ENCODE measurements around the gene EGF.
"Not testable (repeated sequence)": the region's sequence is repeated elsewhere in the genome, so short reads cannot be mapped to it uniquely, and the experiment has no call there.

The EGF gene

DNA sequence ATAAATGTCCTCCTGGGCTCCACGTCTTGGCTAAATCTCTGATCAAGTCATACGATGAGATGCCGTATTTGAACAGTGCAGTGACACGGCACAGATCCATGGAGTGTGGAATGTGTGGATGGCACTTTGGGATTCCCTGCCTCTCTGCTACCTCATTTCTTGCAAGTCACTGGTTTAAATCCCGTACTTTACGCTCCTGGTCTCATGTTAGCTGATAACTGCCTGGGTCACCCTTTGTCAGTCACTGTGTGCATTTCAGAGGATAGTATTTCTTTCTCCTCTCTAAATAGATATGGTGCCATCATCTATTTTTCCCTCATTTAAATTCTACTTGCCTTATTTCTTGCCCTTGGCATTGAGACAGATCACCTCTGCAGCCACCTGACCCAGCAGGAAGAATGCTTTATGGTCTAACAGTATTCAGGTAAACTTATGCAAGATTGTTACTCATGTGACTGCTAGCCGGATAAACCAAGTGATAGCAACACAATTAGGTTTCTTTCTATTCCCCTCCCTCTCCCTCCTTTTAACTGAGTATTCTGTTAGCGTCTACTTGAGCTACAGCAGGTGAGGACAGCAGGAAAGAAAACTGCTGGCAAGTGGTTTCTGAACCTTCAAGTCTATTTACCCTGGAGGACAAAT is 2.8 kb downstream of the EGF start:
- no peak for FAIRE-seq

DNA sequence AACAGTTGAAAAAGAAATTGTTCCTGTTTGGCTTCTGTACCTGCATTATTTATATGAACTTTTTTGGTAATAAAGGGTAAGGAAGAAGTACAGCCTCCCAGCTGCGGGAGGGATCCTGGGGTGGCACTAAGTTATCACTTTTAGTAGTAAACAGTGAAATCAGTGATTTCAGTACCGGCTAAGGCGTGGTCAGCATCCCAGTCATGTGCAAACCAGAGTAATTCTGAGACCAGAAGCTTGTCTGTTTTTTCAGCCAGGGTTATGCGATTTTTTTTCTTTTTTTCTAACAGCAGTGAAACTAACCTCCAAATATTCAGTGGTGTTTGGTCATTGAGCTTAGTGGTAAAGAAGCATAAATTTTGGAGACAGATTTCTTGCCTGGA is 3.3 kb downstream of the EGF start:
- no peak for FAIRE-seq

DNA sequence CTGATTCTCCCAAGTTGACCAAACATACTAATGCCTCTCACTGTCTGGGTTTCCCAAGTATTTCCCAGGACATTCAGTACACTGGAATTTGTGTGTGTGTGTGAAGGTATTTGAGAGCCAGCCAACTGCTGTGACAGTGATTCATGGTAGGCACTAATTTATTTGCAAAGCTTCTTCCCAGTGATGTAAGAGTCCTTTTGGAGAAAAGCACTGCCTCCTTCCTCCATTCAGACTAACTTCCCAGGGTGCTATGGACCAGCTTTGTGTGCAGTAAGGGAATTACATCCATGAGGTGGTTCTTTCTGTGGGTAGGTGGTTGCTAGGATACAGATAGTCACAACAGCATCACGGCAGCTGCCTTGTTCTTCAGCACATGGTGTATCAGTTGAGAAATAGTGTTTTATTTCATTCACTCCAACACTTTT is 8.7 kb downstream of the EGF start:
- FAIRE-seq = no peak

DNA sequence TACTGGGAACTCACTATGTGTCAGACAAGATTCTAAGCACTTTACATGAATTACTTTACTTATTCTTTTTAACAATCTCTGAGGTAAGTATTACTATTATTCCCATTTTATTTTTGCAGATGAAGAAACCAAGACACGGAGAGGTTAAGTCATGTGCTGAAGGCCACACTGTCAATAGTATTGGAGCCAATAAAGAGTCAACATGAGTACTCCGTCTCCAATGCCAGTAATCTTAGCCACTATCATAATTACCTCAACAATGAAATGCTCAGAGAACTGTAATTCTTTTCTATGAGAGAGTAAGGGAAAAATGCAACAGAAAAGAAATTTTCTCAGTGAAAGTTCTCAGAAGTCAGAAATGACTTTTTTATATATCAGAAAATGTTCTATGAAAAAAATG is 12.7 kb downstream of the EGF start:
- FAIRE-seq = no peak

DNA sequence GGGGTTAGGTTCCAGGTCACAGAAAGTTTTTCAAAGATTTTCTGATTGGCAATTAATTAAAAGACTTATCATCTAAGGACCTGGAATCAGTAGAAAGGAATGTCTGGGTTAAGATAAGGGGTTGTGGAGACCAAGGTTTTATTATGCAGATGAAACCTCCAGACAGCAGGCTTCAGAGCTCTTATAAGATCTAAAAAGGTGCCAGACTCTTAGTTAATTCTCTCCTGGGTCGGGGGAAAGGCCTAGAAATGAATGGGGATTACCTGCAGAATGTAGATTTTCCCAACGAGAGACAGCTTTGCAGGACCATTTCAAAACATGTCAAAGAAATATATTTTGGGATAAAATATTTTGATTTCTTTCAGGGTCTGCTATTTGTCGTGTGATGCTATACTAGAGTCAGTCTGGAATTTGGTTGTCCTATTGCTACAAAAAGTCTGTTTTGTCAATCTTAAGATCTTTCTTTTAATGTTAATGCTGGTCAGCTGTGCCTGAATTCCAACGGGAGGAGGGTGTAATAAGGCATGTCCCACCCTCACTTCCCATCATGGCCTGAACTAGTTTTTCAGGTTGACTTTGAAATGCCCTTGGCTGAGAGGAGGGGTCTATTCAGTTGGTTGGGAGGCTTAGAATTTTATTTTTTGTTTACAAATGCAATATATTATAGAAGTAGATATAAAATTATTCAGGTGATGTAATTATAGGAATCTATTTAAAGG is 15.8 kb downstream of the EGF start:
- no peak for FAIRE-seq

DNA sequence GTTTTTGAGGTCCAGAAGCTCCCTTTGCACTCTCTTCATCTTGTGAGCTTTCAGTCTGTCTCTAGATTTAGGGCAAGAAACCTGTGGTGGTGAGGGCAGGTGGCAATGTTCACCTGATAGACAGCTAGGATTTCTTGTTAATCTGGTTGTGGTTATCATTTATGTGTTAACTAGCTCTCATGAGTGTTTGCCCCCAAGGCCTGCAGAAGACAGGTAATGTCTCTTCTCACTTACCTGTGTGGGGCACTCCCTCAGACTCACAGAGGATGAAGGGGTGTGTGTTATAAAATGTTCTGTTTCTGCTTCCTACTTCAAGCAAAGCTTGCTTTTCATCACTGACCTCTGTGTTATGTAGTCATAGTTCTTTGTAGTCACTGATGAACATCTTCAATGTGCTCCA is 17.8 kb downstream of the EGF start:
- FAIRE-seq = no peak

DNA sequence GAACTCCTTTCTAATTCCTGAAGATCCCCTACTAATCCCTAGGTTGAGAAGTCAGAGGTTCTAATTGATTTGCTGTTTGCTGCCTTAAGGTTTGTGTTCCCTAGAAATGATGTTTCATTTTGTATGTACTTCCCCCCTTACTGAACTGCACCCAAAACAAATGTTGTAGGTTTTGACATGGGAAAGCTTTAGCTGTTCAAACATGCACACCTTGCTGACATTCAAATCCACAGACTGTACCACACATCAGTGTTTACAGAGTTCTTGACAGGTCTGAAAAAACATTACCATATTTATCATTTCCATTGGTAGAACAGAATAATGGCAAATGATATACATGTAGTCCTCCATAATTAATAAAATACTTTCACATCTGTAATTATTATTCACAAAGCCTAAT is 18.2 kb downstream of the EGF start:
- FAIRE-seq = no peak

DNA sequence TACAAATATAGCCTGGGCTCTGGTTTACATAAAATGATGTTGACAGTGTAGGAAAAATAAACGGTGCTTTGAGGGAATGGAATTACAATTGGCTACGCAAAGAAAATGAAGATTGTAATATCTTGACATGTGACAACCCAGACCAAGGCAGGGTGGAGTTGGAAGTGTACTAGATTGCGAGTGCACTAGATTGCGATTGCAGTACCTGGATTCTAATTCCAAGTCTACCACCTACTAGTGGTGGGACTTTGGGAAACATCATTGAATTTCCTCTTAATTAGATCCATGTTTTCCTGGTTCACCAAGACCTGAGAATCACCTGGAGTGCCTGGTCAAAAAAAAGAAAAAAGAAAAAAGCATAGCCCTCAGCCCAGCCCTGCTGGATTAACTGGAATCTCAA is 18.6 kb downstream of the EGF start:
- no peak for FAIRE-seq

DNA sequence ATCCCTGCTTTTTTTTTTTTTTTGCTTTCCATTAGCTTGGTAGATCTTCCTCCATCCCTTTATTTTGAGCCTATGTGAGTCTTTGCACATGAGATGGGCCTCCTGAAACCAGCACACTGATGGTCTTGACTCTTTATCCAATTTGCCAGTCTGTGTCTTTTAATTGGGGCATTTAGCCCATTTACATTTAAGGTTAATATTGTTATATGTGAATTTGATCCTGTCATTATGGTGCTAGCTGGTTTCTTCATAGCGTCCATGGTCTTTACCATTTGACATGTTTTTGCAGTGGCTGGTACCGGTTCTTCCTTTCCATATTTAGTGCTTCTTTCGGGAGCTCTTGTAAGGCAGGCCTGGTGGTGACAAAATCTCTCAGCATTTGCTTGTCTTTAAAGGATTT is 24.7 kb downstream of the EGF start:
- not testable (repeated sequence) for FAIRE-seq

DNA sequence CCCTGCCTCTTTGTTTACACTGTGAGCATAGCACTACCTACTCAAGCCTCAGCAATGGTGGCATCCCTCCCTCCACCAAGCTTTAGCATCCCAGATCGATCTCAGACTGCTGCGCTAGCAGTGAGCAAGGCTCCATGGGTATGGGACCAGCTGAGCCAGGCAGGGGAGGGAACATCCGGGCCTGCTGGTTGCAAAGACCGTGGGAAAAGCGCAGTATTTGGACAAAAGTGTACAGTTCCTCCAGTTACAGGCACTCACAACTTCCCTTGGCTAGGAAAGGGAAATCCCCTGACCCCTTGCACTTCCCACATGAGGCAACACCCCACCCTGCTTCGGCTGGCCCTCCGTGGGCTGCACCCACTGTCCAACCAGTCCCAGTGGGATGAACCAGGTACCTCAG is 26.5 kb downstream of the EGF start:
- FAIRE-seq = no peak

DNA sequence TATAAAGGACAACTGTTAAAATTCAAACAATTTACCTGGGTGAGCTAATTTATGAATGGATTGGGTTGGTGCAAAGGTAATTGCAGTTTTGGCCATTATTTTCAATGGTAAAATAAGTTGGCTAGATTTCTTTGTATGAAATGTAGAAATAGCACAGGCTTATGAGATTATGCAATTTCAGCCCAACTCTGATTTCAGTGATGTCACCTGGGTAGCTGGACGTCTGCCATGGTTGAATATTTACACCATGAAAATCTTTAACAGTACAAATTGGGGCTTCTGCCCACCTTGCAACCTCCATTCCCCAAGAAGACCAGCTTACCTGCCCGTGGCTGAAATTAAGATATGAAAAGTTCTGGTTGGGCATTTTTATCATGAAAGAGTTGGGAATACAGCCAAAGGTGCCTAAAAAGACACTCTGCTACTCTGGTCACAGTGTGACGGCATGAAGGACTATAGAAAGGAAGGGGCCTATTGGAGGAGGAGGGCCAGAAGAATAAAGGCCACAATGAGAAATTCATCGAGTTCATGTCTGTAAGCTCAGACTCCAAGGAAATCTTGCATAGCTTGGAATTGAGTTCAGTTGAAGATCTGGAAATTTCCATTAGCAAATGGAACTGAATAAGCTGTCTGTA is 29.7 kb downstream of the EGF start:
- FAIRE-seq = no peak

DNA sequence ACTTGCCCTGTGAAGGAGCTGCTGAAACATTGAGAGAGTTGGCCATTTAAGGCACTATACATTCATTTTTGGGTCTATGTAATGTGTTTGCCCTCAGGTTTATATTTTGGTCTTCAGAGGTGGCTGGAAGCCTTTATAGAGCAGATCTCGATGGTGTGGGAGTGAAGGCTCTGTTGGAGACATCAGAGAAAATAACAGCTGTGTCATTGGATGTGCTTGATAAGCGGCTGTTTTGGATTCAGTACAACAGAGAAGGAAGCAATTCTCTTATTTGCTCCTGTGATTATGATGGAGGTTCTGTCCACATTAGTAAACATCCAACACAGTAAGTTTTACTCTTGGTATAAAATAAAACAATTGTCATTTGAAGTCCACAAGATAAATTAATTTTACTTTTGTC is 31.1 kb downstream of the EGF start:
- no peak for FAIRE-seq

DNA sequence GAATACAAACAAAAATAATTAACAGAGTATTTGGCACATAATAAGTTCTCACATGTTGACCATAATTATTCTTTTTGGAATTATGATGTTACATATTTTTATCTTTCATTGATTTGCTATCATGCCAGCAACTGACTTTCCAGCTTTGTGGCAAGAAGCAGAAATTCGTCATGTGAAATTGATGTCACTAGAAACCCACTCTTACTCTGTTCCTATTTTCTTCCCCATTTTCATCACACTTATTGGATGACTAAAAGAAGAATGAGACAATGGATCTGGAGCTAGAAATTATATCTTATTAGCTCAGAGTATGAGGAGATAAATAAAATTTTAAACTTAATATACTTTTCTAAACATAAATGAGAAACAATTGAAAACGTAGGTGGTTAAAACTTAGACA is 31.9 kb downstream of the EGF start:
- FAIRE-seq = no peak

DNA sequence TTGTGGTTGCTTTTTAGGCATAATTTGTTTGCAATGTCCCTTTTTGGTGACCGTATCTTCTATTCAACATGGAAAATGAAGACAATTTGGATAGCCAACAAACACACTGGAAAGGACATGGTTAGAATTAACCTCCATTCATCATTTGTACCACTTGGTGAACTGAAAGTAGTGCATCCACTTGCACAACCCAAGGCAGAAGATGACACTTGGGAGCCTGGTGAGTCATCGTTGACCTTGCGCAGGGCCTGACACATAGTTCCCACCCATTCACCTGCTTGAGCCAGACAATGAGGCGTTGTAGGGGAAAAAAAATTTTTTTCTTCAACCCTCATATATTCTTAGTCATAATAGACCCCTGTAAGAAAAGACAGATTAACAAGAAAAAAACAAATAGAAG is 32.4 kb downstream of the EGF start:
- FAIRE-seq = no peak

DNA sequence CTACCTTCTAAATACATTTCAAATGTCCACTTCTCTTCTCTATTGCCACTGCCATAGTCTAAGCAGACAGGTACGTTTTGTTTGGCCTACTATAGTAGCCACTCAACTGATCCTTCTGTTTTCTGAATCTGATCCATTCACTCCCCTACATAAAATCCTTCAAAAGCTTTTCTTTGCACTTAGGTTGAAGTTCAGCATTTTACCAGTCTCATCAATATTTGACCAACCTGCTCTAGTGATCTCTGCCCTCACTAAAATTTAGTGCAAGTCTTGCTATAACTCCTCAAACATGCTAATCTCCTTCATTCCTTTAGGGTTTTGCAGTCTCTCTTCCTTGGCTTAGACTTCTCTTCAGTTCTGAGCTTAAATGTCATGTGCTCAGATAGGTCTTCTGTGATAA is 33.4 kb downstream of the EGF start:
- FAIRE-seq = no peak

DNA sequence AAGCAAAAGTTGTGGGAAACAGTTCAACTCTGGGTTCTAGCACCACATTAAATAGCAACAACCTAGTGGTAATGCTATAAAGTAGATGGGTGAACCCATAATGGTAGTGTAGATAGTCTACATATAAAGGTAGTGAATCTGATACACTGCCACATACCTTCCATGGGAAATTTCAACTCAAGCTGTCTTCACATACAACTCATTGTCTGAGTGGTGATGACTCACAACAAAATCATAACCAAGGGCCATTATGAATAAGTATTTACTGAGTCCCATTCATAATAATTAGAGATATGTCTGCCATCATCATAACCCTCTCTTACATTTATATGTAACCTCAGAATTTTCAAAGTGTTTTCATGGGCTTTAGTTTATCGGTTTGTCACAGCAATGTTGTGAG is 34.8 kb downstream of the EGF start:
- no peak for FAIRE-seq

DNA sequence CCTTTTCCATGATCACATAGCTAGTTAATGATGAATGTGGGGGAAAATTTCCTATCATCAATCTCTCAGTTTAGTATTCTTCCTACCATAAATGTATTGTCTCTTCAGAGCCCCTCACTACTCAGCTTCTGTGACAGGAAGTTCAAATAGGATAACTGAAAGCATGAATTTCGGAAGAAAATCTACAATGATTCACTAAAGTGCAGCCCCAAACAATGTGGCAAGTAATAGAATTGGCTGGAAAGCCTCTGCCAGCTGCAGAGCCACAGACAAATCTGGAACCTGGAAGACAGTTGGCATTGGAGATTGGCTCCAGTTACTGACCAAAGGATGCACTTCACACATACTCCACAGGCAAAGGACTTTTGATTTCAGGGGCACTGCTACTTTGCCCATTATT is 35.2 kb downstream of the EGF start:
- FAIRE-seq = no peak

DNA sequence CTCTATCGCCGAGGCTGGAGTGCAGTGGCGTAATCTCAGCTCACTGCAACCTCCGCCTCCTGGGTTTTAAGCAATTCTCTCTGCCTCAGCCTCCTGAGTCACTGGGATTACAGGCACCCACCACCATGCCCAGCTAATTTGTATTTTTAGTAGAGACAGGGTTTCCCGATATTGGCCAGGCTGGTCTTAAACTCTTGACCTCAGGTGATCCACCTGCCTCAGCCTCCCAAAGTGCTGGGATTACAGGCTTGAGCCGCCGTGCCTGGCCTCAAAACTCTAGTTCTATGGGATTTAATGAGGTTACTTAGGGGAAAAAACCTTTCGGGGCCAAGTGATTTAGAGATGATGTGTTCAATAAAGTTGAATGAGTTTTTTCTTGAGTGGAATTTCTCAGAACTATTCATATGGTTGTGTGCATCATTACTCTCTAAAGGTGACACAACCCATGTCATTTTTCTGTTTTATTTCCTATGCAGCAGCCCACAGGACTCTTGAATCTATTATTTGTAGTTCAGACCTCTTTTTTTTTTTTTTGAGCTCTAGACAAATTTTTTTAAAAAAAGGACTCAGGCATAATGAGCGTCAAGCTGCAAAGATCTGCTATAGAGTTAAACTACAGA is 36.5 kb downstream of the EGF start:
- FAIRE-seq = not testable (repeated sequence)

DNA sequence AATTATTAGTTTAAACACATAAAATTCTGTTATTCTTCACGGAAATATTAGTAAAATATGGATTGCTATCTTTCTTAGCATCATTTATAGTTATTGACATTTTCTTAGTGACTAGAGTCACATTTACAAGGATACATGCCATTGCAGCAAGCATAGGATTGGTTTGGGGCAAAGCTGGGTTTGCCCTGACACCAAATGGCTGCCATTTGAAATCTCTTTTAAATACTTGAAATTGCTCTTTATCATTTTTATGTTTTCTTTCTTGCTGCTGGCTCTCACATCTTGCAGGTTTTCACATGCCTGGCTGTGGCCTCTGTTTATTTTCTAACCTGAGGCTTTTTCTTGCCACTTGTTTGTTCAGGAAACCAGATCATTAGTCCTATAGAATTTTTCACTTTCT is 39.9 kb downstream of the EGF start:
- no peak for FAIRE-seq

DNA sequence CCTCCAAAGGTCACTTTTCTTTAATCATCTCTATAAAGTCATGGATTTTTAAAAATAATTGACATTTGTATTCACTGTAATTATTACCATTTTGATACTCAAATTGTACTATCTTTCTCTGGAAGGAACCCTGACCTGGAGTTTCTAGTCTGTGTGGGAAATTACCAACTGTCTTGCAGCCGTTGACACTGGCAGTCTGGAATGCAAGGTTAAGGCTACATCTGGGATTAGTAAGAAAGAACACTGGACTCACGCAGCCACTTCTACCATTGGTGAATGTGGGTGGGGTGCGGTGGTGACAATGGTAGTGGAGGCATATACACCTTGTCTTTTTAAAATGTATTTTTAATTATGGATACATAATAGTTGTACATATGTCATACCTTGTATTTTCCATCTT is 40.9 kb downstream of the EGF start:
- no peak for FAIRE-seq

DNA sequence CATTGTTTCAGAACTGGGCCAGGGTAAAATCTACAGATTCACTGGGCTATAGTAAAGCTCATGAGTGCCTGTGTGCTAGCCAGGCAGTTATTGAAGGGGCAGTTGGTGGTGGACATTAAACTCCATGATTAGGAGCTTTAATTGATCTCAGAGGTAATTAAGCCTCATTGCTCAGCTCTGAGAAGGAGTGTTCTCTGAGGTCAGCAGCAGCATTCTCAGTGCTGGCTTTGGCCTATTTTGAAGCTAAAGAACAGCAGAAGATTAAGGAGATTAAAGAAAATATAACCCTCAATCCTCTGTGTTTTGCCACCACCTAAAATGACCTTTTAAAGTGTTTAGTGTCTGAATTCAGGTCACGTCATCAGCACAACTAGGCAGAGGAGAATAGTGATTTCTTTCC is 42.5 kb downstream of the EGF start:
- no peak for FAIRE-seq

DNA sequence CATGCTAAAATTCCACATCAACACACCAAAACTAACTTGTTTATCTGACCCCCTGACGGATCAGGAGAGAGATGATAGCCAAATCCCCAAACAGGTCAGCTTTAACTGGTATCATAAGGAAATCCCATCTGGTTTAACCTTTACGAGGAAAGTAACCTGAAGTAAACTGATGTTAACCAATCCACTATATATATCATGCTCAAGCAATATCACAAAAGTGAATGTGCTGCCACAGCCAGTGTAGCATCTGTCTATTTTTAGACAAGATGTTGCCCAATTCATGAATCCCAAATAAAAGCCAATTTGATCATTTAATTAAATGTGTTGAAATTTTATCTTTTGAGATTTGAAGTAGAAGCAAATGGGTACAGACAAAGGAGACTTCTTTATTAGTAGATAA is 44.5 kb downstream of the EGF start:
- FAIRE-seq = no peak

DNA sequence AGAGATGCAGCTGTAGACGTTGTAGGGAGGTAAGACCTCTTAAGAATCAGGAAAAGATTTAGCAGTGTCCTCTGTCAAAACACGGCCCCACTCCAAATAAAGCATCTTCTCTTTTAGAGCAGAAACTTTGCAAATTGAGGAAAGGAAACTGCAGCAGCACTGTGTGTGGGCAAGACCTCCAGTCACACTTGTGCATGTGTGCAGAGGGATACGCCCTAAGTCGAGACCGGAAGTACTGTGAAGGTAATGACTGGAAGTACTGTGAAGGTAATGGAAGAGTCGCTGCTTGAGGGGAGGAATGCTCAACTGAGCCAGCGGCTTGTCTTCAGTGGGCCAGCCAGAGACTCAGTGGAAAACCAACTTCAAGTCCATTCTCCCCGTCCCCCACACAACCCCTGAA is 46.5 kb downstream of the EGF start:
- no peak for FAIRE-seq

DNA sequence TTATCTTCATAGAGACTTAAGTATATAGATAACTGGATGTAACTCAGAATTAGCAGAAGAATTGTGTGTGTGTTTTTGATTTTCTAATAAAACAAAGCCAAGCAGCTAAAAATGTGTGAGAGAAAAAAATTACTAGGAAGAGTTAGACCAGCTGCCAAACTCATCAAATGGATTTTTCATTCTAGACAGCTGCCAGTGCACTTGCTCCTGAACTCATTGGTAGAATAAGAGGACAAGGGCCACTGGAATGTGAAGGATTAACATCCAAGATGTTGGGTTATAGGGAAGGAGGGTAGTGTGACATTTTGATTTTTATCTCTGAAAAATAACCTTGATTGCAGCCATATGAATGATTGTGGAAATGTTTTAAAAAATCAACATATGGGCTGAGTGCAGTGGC is 49.7 kb downstream of the EGF start:
- no peak for FAIRE-seq

Measured in A204.1 (cell line).